Naive thymus-derived CD8-positive, alpha-beta T cell (primary cell): Measurements from ENCODE around the gene CISD3. TPM values are rescaled to one million over a fixed set of nuclear protein-coding genes. Genes with fewer than 3 reads are reported as not detected.

Experiments
- ATAC-seq, 2 donors: fragments of 150-1000 bp; cut with Tn5 transposase in 1 of 2; sonication (Bioruptor Pico), chemical (Tn5 transposase) in 1 of 2; 1 replicate in 1 of 2; 2 replicates in 1 of 2; pipeline ENCODE4 v1.10.0; 2021; ENCODE audit warnings: mild to moderate bottlenecking in 2 of 2, moderate library complexity in 2 of 2
- POLR2A ChIA-PET: fragments of 350-600 bp; sonication (Branson Sonifier 250); formaldehyde crosslinking; loops from one replicate; lab custom pipeline; 2021; ENCODE audit warnings: antibody characterized with exemption; lab: Charles Lee
- DNase-seq, 10 donors: peaks; one replicate each; pipeline versions ENCODE4 v3.0.0 to v3.0.0-alpha.2; 2020 to 2022
- H3K27ac Mint-ChIP-seq, 10 donors: one replicate each; pipeline ENCODE4 v1.8.0; 2020 to 2022; ENCODE audit warnings: mild to moderate bottlenecking in 10 of 10, mixed read lengths in 10 of 10, moderate library complexity in 4 of 10, inconsistent platforms in 1 of 10
- H3K27me3 Mint-ChIP-seq, 5 donors: one replicate each; pipeline ENCODE4 v1.8.0; 2021 to 2022; ENCODE audit warnings: mixed read lengths in 5 of 5
- H3K36me3 Mint-ChIP-seq, 3 donors: one replicate each; pipeline ENCODE4 v1.8.0; 2020 to 2022; ENCODE audit warnings: mixed read lengths in 3 of 3, mild to moderate bottlenecking in 2 of 3, inconsistent platforms in 1 of 3
- H3K4me1 Mint-ChIP-seq, 4 donors: one replicate each; pipeline ENCODE4 v1.8.0; 2021 to 2022; ENCODE audit warnings: mixed read lengths in 4 of 4
- H3K4me3 Mint-ChIP-seq, 10 donors: one replicate each; pipeline ENCODE4 v1.8.0; 2020 to 2022; ENCODE audit warnings: mild to moderate bottlenecking in 10 of 10, mixed read lengths in 10 of 10, moderate library complexity in 6 of 10, inconsistent platforms in 1 of 10
- H3K9me3 Mint-ChIP-seq, 9 donors: one replicate each; pipeline ENCODE4 v1.8.0; 2020 to 2022; ENCODE audit warnings: mixed read lengths in 9 of 9, mild to moderate bottlenecking in 3 of 9, inconsistent platforms in 1 of 9, moderate library complexity in 1 of 9
- polyA plus RNA-seq, 3 donors: library from polyadenylated mRNA; unstranded; fragments of 300-500 nt; fragmentation: Illumina TruSeq; gene quantifications; one replicate each; pipeline ENCODE4 v1.2.3, GENCODE V29; 2021
- total RNA-seq, 8 experiments: library from RNA in 2 of 8; stranded (reverse) in 2 of 8; gene quantifications; one replicate each; pipeline ENCODE4 v1.2.3 and lab custom pipeline; 2021 to 2026

The CISD3 gene
- total and polyA plus RNA-seq, 5 experiments from 2014 or later, result 10.7 to 63.3 (median 40.5) TPM

- H3K36me3 Mint-ChIP-seq, result peaks cover 2 to 5% (median 4%) of the 10 kb centered on the region in 3 donors
- peaks cover 9 to 62% (median 31%) of the 10 kb centered on the region in 5 donors for H3K27me3 Mint-ChIP-seq
- peak within 1 kb of the TSS; percentile 68 to 100 (median 83) for H3K4me3 Mint-ChIP-seq
- ATAC-seq (no peak), DNase-seq (no peak)
- H3K9me3 Mint-ChIP-seq, result peaks cover 0 to 3% (median 0%) of the 10 kb centered on the region in 9 donors
- peak within 1 kb of the TSS in 1 of 10 donors; percentile 62 for H3K27ac Mint-ChIP-seq
- H3K4me1 Mint-ChIP-seq, result peaks cover 30 to 57% (median 51%) of the 10 kb centered on the region in 4 donors
- POLR2A ChIA-PET, result no interaction called here
Measured at GRCh38 chr17:38748149-38748891, 18.2 kb downstream of the CISD3 start, which contains the start of gene PCGF2. PCGF2 (minus strand) TSS chr17:38748336; CDS start chr17:38740402, 7,934 bp downstream.

- peak overlapping the region in 8 of 10 donors; percentile 55 to 96 (median 81) for H3K4me3 Mint-ChIP-seq
- H3K27ac Mint-ChIP-seq, result no peak overlapping the region
- POLR2A ChIA-PET, result interaction anchor here (0.7 kb wide), 1 partner anchor 44 kb away, joined by 3 read pairs; the partner anchor contains the start of gene MLLT6
- H3K4me1 Mint-ChIP-seq, result peaks cover 30 to 62% (median 55%) of the 10 kb centered on the region in 4 donors
- DNase-seq (no peak), ATAC-seq (no peak)
- peaks cover 0 to 3% (median 0%) of the 10 kb centered on the region in 9 donors for H3K9me3 Mint-ChIP-seq
- H3K36me3 Mint-ChIP-seq, result peaks cover 4 to 7% (median 5%) of the 10 kb centered on the region in 3 donors
- peaks cover 9 to 58% (median 31%) of the 10 kb centered on the region in 5 donors for H3K27me3 Mint-ChIP-seq
Measured at GRCh38 chr17:38748892-38749222, 18.7 kb downstream of the CISD3 start.

- H3K4me3 Mint-ChIP-seq, result peak overlapping the region; percentile 43 to 100 (median 96)
- POLR2A ChIA-PET, result interaction anchor here (0.7 kb wide), 1 partner anchor 44 kb away, joined by 3 read pairs; the partner anchor contains the start of gene MLLT6
- peak overlapping the region in 2 of 10 donors; percentile 34 to 56 for H3K27ac Mint-ChIP-seq
- peaks cover 4 to 12% (median 5%) of the 10 kb centered on the region in 3 donors for H3K36me3 Mint-ChIP-seq
- no peak for DNase-seq
- peaks cover 30 to 65% (median 60%) of the 10 kb centered on the region in 4 donors for H3K4me1 Mint-ChIP-seq
- H3K27me3 Mint-ChIP-seq, result peaks cover 9 to 58% (median 29%) of the 10 kb centered on the region in 5 donors
- no peak for ATAC-seq
- H3K9me3 Mint-ChIP-seq, result peaks cover 0 to 3% (median 0%) of the 10 kb centered on the region in 9 donors
Measured at GRCh38 chr17:38749223-38750043, 19.3 kb downstream of the CISD3 start.

- no peak for ATAC-seq
- peaks cover 4 to 15% (median 5%) of the 10 kb centered on the region in 3 donors for H3K36me3 Mint-ChIP-seq
- H3K27me3 Mint-ChIP-seq, result peaks cover 9 to 52% (median 24%) of the 10 kb centered on the region in 5 donors
- POLR2A ChIA-PET, result interaction anchor here (0.9 kb wide), 1 partner anchor 48 kb away, joined by 3 read pairs; no protein-coding TSS in a partner anchor
- peaks cover 0 to 3% (median 0%) of the 10 kb centered on the region in 9 donors for H3K9me3 Mint-ChIP-seq
- H3K4me3 Mint-ChIP-seq, result peak overlapping the region; percentile 61 to 100 (median 98)
- H3K4me1 Mint-ChIP-seq, result peaks cover 31 to 66% (median 63%) of the 10 kb centered on the region in 4 donors
- peak overlapping the region in 1 of 10 donors; percentile 38 for H3K27ac Mint-ChIP-seq
- no peak for DNase-seq
Measured at GRCh38 chr17:38750044-38750311, 19.8 kb downstream of the CISD3 start.

GRCh38 chr17:38750312-38751121 lies 20.4 kb downstream of the CISD3 start:
- no peak for ATAC-seq
- DNase-seq, result peak in 2 of 10 donors; percentile 26 to 27
- Mint-ChIP-seq H3K27ac (peak overlapping the region in 8 of 10 donors; percentile 12 to 100 (median 94)), H3K36me3 (peaks cover 4 to 18% (median 5%) of the 10 kb centered on the region in 3 donors), H3K4me1 (peaks cover 31 to 70% (median 65%) of the 10 kb centered on the region in 4 donors), H3K9me3 (peaks cover 0 to 3% (median 0%) of the 10 kb centered on the region in 9 donors), H3K4me3 (peak overlapping the region; percentile 87 to 100 (median 99)), H3K27me3 (peaks cover 9 to 47% (median 24%) of the 10 kb centered on the region in 5 donors)
- POLR2A ChIA-PET, result interaction anchor here (0.5 to 2.3 kb wide), 5 partner anchors 13 to 119 kb away, joined by 3 to 11 read pairs (median 4); partner anchors contain the start of genes LASP1, MLLT6 and RPL23

- H3K4me1 Mint-ChIP-seq, result peaks cover 27 to 71% (median 65%) of the 10 kb centered on the region in 4 donors
Measured at GRCh38 chr17:38751144-38751807, 21.1 kb downstream of the CISD3 start.

GRCh38 chr17:38751808-38752307 lies 21.7 kb downstream of the CISD3 start:
- H3K4me1 Mint-ChIP-seq, result peaks cover 22 to 67% (median 61%) of the 10 kb centered on the region in 4 donors
- peaks cover 1 to 35% (median 14%) of the 10 kb centered on the region in 5 donors for H3K27me3 Mint-ChIP-seq
- ATAC-seq, result peak; percentile 38 to 51
- H3K9me3 Mint-ChIP-seq, result peaks cover 0 to 3% (median 0%) of the 10 kb centered on the region in 9 donors
- peak overlapping the region; percentile 93 to 100 (median 98) for H3K27ac Mint-ChIP-seq
- POLR2A ChIA-PET, result interaction anchor here (0.6 to 2.3 kb wide), 16 partner anchors 11 to 401 kb away, joined by 3 to 22 read pairs (median 6); partner anchors contain the start of genes CWC25, LASP1, MLLT6 and PIP4K2B
- peak; percentile 63 to 93 (median 86) for DNase-seq
- H3K36me3 Mint-ChIP-seq, result peaks cover 4 to 32% (median 7%) of the 10 kb centered on the region in 3 donors
- H3K4me3 Mint-ChIP-seq, result peak overlapping the region; percentile 87 to 100 (median 99)

More at GRCh38 chr17:38751144-38751807, 21.1 kb downstream of the CISD3 start:
- H3K27me3 Mint-ChIP-seq, result peaks cover 4 to 41% (median 20%) of the 10 kb centered on the region in 5 donors
- no peak for DNase-seq
- H3K4me3 Mint-ChIP-seq, result peak overlapping the region; percentile 87 to 100 (median 99)
- POLR2A ChIA-PET, result interaction anchor here (0.6 to 2.3 kb wide), 13 partner anchors 12 to 118 kb away, joined by 3 to 22 read pairs (median 7); partner anchors contain the start of genes LASP1, MLLT6 and RPL23
- H3K27ac Mint-ChIP-seq, result peak overlapping the region; percentile 93 to 100 (median 98)
- peaks cover 0 to 3% (median 0%) of the 10 kb centered on the region in 9 donors for H3K9me3 Mint-ChIP-seq
- no peak for ATAC-seq
- peaks cover 4 to 26% (median 7%) of the 10 kb centered on the region in 3 donors for H3K36me3 Mint-ChIP-seq

GRCh38 chr17:38752308-38753070 lies 22.3 kb downstream of the CISD3 start, which contains the start of gene PSMB3:
PSMB3 (plus strand) TSS chr17:38752741; CDS start chr17:38752827, 86 bp downstream.
- peaks cover 0 to 3% (median 0%) of the 10 kb centered on the region in 9 donors for H3K9me3 Mint-ChIP-seq
- peaks cover 22 to 64% (median 59%) of the 10 kb centered on the region in 4 donors for H3K4me1 Mint-ChIP-seq
- H3K27ac Mint-ChIP-seq, result peak within 1 kb of the TSS; percentile 93 to 100 (median 98)
- ATAC-seq (peak; percentile 89 to 90), DNase-seq (peak; percentile 85 to 98 (median 96))
- peak within 1 kb of the TSS; percentile 87 to 100 (median 99) for H3K4me3 Mint-ChIP-seq
- POLR2A ChIA-PET, result interaction anchor here (0.6 to 2.3 kb wide), 15 partner anchors 10 to 401 kb away, joined by 3 to 22 read pairs (median 7); partner anchors contain the start of genes CWC25, LASP1, MLLT6 and PIP4K2B
- H3K27me3 Mint-ChIP-seq, result peaks cover 1 to 33% (median 14%) of the 10 kb centered on the region in 5 donors
- peaks cover 4 to 38% (median 7%) of the 10 kb centered on the region in 3 donors for H3K36me3 Mint-ChIP-seq

- Mint-ChIP-seq H3K36me3 (peaks cover 4 to 42% (median 10%) of the 10 kb centered on the region in 3 donors), H3K4me1 (peaks cover 22 to 65% (median 55%) of the 10 kb centered on the region in 4 donors)
- POLR2A ChIA-PET, result interaction anchor here (1.4 to 2.1 kb wide), 3 partner anchors 22 to 48 kb away, joined by 5 to 22 read pairs (median 8); partner anchors contain the start of gene MLLT6
Measured at GRCh38 chr17:38753071-38753506, 22.9 kb downstream of the CISD3 start.

More at GRCh38 chr17:38753071-38753506, 22.9 kb downstream of the CISD3 start:
- Mint-ChIP-seq H3K27ac (peak overlapping the region; percentile 93 to 100 (median 98)), H3K27me3 (peaks cover 1 to 30% (median 14%) of the 10 kb centered on the region in 5 donors), H3K9me3 (peaks cover 0 to 3% (median 0%) of the 10 kb centered on the region in 9 donors), H3K4me3 (peak overlapping the region; percentile 87 to 100 (median 99))
- no peak for ATAC-seq
- no peak for DNase-seq
